ENCODE data around the gene SLC36A2. TPM values are rescaled to one million over a fixed set of nuclear protein-coding genes. Genes with fewer than 3 reads are reported as not detected.
"Not testable (repeated sequence)": the region's sequence is repeated elsewhere in the genome, so short reads cannot be mapped to it uniquely, and the experiment has no call there.

SLC36A2 gene
- total RNA-seq, 1 donor from 2014 or later = not detected

GRCh38 chr5:151327585-151327984 is 19.8 kb downstream of the SLC36A2 start:
- DNase-seq (ENCODE audit: low read depth) = no peak

GRCh38 chr5:151326266-151326665 is 21.1 kb downstream of the SLC36A2 start:
- no peak for DNase-seq (ENCODE audit: low read depth)

GRCh38 chr5:151320481-151320880 is 26.9 kb downstream of the SLC36A2 start:
- DNase-seq (ENCODE audit: low read depth) = no peak

- DNase-seq (ENCODE audit: low read depth) = peak; percentile 76
Measured at GRCh38 chr5:151318850-151319732, 28.3 kb downstream of the SLC36A2 start.

GRCh38 chr5:151317871-151318270 is 29.5 kb downstream of the SLC36A2 start:
- DNase-seq (ENCODE audit: low read depth) = no peak

- DNase-seq (ENCODE audit: low read depth) = peak; percentile 77
Measured at GRCh38 chr5:151315998-151316597, 31.3 kb downstream of the SLC36A2 start.

GRCh38 chr5:151313357-151313756 is 34.0 kb downstream of the SLC36A2 start:
- DNase-seq (ENCODE audit: low read depth) = no peak

- DNase-seq (ENCODE audit: low read depth) = no peak
Measured at GRCh38 chr5:151312756-151313324, 34.5 kb downstream of the SLC36A2 start.

GRCh38 chr5:151310932-151311331 is 36.4 kb downstream of the SLC36A2 start:
- no peak for DNase-seq (ENCODE audit: low read depth)

- not testable (repeated sequence) for DNase-seq (ENCODE audit: low read depth)
Measured at GRCh38 chr5:151309821-151310220, 37.5 kb downstream of the SLC36A2 start.

GRCh38 chr5:151309266-151309665 is 38.1 kb downstream of the SLC36A2 start:
- not testable (repeated sequence) for DNase-seq (ENCODE audit: low read depth)

GRCh38 chr5:151303666-151304065 is 43.7 kb downstream of the SLC36A2 start, which contains the start of gene SLC36A3:
TSS of gene SLC36A3 (minus strand) at chr5:151303766. CDS start at chr5:151303354, 412 bp downstream.
- DNase-seq (ENCODE audit: low read depth) = no peak

GRCh38 chr5:151298063-151298855 is 49.1 kb downstream of the SLC36A2 start:
- no peak for DNase-seq (ENCODE audit: low read depth)

GRCh38 chr5:151296974-151297373 is 50.4 kb downstream of the SLC36A2 start:
- no peak for DNase-seq (ENCODE audit: low read depth)

- no peak for DNase-seq (ENCODE audit: low read depth)
Measured at GRCh38 chr5:151296478-151296830, 50.9 kb downstream of the SLC36A2 start.

GRCh38 chr5:151295791-151296477 is 51.4 kb downstream of the SLC36A2 start:
- no peak for DNase-seq (ENCODE audit: low read depth)

GRCh38 chr5:151295138-151295537 is 52.2 kb downstream of the SLC36A2 start:
- DNase-seq (ENCODE audit: low read depth) = no peak

GRCh38 chr5:151293624-151294023 is 53.7 kb downstream of the SLC36A2 start:
- no peak for DNase-seq (ENCODE audit: low read depth)

GRCh38 chr5:151288180-151288579 is 59.2 kb downstream of the SLC36A2 start:
- DNase-seq (ENCODE audit: low read depth) = no peak

- no peak for DNase-seq (ENCODE audit: low read depth)
Measured at GRCh38 chr5:151286246-151286645, 61.1 kb downstream of the SLC36A2 start.

- no peak for DNase-seq (ENCODE audit: low read depth)
Measured at GRCh38 chr5:151285683-151286082, 61.7 kb downstream of the SLC36A2 start.
